HG03045 (cell line): ENCODE results near the gene JUP.
"Not testable (repeated sequence)": the region's sequence is repeated elsewhere in the genome, so short reads cannot be mapped to it uniquely, and the experiment has no call there.

ENCODE experiments used
- ATAC-seq: cut with Tn5 transposase; IDR thresholded peaks from one replicate; pipeline ENCODE4 v1.9.1; 2021; ENCODE audit warnings: mild to moderate bottlenecking, moderate library complexity; ENCODE audit not compliant: unreplicated experiment

Gene JUP

DNA sequence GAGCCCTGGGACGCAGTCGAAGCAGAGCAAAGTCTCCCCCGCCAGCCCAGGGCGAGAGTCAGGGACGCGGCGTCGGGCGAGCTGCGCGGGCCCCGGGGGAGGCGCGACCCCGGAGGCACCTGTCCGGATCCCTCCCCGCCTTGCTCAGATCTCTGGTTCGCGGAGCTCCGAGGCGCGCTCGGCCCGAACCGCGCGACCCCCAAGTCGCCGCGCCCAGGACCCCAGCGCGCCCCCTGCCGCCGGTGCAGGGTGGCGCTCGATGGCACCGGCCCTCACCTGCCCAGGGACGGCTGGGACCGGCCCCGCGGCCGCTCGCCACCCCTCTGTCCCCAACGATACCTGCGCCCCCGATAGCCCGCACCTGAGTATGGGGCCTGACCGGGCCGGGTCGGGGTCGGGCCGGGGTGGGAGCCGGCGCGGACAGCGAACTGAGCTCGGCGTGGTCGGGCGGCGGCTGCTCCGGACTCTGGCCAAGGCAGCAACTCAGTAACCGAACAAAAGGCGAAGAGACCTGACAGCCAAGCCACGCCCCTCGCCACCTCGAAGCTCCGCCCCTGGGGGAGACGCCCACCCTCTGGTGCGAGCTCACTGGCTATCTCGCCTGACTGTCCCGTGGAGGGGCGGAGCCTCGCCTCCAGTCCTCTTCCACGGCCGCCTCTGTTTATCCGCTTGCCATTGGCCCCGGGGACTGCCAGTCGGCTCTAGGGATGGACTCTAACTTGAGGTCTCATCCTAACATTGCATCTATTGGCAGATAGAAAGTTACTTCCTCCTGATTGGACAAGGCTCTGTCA is at the start of gene JUP:
JUP (minus strand) TSS at position 485 of the 794 bp plus-strand sequence. CDS start 14,857 bp downstream, outside the sequence.
- no peak for ATAC-seq

DNA sequence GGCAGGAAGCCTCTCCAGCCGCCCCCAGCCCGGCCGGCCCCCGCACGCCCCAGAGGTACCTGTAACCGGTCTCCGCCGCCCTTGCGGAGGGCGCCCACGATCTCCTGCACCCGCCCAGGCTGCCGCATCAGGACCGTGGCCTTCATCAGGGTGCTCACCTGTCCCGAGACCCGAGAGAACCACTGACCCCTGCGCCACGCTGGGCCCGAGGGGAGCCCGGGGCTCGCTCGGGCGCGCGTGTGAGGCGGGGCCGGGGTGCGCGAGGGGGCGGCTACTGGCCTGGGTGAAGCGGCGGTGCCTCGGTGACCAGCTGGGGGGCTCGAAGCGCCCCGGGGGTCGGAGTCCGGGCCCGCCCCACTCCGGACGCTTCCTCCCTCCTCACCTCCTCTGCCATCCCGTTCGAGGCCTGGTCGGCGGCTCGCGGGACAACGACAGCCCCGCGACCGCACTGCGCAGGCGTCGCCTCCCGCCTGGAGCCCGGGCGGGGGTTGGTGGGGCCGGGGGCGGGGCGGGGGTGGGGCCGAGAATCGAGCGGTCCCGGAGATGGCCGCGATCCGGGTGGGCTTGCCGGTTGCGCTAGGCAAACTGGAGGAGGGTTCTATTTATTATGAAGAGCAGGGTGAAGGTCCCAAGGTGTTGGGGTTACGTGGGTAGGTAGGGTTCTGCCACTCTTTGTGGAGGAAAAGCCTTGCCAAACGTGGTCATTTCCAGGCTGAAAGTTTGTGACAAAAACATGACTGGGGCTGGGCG is 49.5 kb upstream of the JUP start, which contains the start of gene NT5C3B:
NT5C3B (minus strand) TSS at position 433 of the 750 bp plus-strand sequence; CDS start at position 394, 39 bp downstream.
- ATAC-seq = no peak

DNA sequence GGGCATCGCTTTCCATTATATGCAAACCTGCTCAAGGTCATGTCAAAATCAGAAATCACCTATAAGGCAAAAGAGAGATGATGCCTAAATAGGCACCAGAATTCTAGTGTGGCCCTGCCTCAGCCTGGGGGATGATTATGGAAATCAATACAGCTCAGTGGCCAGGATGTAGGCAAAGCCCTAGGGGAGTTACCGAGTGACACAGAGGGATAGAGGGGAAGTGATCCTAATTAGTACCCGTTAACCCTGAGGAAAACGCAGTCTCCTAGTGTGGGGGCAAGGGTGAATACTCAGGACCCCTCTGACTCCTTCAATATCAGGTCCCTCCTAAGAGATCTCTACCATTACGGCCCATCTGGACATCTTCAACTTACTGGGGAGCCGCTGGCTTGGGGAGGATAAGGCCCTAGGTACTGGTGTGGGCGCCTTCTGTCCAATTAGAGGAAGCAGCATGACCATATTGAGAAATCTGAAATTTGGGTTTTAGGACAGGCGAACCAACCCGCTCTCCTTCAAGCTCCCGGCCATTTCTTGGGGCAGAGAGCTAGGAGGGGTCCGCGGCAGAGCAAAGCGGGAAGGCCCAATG is 48.8 kb upstream of the JUP start:
- ATAC-seq = no peak

DNA sequence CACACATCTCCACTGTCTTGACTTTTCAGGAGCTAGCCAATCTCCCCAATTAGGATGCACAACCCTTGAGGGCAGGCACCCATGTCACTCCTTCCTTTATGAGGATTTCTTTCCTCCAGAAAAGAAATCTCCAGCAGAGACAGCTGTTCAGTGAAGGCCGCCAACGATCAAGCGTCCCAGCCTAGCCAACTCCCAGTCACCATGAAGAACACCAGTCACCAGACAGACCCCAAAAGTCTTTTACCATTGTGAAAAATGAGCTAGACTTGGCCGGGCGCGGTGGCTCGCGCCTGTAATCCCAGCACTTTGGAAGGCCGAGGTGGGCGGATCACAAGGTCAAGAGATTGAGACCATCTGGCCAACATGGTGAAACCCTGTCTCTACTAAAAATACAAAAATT is 43.5 kb upstream of the JUP start:
- not testable (repeated sequence) for ATAC-seq

DNA sequence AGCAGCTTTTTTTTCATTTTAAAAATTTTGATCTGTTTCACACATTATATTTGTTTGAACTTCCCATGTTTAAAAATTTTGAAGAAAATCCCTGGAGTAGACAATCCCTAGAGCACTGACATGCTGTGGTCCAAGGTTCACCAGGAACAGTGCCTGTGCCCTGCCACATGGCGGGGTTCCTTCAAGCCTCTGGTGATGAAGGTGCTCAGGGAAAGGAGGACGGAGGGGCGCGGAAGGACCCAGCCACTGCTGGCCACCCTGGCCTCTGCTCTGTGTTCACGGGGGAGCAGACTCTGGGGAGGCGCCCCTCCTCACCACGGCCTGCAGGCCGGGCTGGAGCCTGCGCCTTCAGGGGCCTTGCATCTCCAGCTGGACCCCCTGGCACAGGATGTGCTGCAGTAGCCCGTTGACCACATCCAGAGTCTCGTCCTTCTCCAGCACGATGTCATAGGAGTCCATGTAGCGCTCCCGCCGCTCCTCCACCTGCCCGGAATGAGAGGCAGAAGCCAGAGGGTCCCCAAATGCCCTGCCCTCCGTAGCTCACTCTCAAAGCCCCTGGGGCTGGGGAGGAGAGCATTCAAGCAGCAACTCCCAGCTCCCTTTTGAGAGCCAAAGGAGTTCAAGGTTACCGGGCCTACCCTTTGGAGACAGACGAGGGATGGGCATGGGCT is 38.8 kb upstream of the JUP start:
- ATAC-seq = no peak

DNA sequence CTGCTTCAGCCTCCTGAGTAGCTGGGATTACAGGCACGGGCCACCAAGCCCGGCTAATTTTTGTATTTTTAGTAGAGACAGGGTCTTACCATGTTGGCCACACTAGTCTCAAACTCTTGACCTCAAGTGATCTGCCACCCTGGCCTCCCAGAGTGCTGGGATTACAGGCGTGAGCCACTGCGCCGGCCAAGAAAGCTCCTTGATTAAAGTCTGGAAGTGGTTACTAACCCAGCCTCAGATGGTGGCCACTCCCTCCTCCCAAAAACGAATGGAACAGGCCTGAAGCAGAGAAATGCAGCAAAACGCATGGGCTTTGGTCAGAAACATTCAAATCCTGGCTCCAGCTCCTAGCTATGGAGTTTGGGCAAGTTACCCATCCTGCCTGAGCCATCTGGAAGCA is 37.6 kb upstream of the JUP start:
- ATAC-seq = no peak

DNA sequence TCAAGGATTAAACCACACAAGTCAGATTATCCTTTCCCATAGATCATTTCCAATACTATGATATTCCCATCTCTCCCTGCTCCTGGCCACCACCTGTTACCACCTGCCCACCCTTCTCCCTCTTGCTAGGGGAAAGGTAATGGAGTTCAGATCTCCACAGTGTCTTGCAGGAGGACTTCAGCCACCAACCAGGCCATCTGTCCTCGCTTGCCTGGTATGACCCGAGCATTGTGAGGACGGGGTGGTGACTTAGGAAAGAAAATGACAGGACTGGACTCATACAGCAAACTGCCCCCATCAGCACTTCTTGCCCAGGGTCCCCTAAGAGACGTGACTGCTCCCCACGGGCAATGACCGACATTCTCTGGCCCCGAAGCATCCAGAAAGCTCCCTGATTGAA is 37.1 kb upstream of the JUP start:
- ATAC-seq = no peak

DNA sequence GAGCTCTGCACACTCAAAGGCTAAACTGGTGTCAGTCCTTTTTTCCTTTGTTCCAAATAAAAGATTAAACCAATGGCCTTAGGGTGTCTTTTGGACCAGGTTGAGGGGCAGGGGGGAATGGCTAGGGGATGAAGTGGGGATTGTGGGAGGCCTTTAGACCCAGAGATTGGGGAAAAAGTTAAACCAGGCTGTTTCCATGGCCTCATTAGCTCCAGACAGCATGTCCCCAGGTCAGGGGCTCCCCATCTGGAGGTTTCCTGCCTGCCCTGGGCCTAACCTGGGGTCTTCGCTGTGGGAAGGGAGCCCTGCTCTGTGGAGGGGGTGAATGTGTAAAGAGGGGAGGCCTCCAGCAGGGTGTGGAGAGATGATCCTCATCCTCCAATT is 36.6 kb upstream of the JUP start:
- ATAC-seq = no peak

DNA sequence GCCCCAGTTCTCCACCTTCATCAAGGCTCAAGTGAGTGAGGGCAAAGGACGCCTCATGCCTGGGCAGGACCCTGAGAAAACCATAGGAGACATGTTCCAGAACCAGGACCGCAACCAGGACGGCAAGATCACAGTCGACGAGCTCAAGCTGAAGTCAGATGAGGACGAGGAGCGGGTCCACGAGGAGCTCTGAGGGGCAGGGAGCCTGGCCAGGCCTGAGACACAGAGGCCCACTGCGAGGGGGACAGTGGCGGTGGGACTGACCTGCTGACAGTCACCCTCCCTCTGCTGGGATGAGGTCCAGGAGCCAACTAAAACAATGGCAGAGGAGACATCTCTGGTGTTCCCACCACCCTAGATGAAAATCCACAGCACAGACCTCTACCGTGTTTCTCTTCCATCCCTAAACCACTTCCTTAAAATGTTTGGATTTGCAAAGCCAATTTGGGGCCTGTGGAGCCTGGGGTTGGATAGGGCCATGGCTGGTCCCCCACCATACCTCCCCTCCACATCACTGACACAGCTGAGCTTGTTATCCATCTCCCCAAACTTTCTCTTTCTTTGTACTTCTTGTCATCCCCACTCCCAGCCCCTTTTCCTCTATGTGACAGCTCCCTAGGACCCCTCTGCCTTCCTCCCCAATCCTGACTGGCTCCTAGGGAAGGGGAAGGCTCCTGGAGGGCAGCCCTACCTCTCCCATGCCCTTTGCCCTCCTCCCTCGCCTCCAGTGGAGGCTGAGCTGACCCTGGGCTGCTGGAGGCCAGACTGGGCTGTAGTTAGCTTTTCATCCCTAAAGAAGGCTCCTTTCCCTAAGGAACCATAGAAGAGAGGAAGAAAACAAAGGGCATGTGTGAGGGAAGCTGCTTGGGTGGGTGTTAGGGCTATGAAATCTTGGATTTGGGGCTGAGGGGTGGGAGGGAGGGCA is 36.0 kb upstream of the JUP start:
- no peak for ATAC-seq

DNA sequence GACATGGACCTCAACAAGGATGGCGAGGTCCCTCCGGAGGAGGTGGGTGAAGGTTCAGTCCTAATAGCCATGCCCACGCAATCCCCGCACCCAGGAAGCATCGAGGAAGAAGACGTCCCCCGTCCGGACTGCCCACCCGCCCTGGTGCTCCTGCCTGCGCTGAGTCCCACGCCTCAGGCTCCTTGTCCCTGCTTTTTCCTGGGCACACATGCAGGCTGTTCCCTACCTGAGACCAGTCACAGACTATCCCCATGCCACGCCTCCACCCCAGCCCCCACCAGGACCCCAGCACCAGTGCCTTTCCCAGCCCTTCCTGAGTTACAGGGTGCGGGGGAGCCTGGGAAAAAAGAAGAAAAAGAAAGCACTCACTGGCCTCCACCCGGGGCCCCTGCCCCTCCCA is 35.3 kb upstream of the JUP start:
- ATAC-seq = no peak

DNA sequence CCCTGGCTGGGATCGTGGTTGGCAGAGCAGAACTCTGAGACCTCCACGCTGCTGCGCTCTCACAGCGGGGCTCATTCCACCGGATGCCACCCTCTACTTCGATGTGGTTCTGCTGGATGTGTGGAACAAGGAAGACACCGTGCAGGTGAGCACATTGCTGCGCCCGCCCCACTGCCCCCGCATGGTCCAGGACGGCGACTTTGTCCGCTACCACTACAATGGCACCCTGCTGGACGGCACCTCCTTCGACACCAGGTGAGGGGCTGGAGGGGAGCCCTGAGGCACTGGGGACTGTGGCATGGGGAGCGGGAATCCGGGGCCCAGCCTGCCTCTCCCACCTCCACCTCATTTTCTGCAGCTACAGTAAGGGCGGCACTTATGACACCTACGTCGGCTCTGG is 31.5 kb upstream of the JUP start:
- ATAC-seq = no peak

DNA sequence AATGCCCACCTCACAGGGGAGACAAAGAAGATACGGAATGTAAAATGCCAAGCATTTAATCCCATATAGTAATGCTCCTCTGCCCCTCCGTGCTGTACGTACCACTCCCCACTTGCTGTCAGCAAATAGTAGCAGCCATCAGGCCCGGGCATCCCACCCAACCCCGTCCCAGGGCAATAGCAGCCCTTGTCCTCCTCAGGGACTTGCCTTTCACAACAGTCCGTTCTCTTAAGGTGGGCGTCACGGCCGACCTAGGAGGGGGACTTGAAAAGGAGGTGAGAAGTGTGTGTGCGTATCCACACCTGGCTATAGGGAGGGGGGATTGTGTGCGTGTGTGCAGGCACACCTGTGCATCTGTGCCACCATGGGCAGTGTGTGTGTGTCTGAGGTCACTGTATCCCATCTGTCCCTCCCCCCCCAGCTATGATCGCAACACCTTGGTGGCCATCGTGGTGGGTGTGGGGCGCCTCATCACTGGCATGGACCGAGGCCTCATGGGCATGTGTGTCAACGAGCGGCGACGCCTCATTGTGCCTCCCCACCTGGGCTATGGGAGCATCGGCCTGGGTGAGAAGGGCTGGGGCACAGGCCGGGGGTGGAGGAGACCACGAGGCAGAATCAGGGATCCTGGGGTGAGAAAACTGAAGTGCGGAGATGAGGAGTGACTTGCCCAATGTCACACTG is 30.3 kb upstream of the JUP start:
- ATAC-seq = no peak

DNA sequence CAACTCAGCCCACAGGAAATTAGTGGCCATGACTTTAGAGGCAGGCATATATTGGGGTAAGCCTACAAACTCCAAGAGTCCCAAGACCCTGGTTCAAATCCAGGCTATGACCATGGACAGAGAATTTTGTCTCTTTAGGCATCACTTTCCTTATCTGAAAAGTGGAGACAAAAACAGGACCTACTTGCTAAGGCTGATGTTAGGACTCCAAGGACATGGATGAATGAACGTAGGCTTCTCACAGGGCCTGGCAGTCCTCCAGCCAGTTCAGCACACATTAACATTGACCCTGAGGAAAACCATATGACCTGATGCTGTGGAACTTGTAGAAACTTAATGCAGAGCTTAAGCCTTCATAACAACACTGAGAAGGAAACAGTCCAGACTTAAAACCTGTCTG is 27.7 kb upstream of the JUP start:
- ATAC-seq = no peak

DNA sequence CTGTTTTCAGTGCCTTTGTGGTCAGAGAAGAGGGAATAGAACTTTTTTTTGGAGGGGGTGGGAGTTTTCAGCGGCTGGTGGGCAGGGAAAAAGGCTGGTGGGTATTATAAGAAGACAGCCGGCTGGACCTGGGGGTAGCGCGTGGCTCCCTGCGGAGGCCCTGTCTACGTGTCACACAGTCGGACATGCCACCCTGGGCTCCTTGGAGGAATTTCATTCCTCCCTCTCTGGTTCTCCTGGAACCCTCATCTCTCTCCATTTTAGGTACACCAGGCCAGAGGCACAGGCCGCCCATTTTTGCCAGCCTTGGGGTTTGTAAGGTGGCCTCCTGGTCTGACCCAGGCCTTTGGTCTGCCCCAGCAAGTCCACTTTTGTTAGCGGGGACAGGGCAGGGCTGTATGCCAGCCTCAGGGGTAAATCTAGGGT is 27.2 kb upstream of the JUP start:
- no peak for ATAC-seq

DNA sequence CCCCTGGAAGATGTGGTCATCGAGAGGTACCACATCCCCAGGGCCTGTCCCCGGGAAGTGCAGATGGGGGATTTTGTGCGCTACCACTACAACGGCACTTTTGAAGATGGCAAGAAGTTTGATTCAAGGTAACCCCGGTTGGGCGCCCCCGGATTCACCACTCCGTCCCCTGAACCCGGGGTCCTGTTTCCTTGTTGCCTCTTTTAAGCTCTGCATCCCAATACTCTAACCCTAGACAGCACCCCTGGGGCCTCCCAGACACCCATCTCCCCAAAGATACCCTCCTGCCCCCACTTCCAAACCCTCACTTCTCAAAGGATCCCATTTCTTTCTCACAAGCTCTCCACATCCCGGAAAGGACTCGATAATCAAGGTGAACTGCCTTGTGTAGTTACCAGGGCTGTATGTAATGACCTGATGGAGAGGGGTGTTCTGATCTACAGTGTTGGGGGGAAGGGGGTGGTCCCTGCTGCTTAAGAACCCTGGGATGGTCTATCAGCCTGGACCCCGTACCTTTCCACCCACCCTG is 26.7 kb upstream of the JUP start:
- ATAC-seq = no peak

DNA sequence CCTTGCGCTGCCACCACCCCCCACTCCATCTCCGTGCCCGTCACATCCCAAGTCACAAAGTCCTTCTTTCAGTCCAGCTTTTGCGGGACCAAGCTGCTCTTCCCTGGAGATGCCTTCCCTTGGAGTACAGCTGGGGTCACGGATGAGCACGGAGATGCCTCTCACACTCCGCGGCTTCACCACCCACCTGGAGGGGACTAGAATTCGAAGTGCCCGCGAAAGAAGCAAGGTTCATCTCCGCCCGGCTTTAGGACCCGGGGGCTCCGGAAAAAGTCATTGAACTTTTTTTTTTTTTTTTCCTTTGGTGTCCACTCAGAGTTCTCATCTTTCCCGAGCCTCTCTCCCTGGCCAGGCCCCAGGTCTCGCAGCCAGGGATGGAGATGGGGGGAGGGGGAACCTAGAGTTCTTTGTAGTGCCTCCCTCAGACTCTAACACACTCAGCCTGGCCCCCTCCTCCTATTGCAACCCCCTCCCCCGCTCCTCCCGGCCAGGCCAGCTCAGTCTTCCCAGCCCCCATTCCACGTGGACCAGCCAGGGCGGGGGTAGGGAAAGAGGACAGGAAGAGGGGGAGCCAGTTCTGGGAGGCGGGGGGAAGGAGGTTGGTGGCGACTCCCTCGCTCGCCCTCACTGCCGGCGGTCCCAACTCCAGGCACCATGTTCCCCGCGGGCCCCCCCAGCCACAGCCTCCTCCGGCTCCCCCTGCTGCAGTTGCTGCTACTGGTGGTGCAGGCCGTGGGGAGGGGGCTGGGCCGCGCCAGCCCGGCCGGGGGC is 26.1 kb upstream of the JUP start, which contains the start of gene FKBP10:
FKBP10 (plus strand) TSS at position 624 of the 771 bp plus-strand sequence; CDS start at position 655, 31 bp downstream.
- no peak for ATAC-seq

DNA sequence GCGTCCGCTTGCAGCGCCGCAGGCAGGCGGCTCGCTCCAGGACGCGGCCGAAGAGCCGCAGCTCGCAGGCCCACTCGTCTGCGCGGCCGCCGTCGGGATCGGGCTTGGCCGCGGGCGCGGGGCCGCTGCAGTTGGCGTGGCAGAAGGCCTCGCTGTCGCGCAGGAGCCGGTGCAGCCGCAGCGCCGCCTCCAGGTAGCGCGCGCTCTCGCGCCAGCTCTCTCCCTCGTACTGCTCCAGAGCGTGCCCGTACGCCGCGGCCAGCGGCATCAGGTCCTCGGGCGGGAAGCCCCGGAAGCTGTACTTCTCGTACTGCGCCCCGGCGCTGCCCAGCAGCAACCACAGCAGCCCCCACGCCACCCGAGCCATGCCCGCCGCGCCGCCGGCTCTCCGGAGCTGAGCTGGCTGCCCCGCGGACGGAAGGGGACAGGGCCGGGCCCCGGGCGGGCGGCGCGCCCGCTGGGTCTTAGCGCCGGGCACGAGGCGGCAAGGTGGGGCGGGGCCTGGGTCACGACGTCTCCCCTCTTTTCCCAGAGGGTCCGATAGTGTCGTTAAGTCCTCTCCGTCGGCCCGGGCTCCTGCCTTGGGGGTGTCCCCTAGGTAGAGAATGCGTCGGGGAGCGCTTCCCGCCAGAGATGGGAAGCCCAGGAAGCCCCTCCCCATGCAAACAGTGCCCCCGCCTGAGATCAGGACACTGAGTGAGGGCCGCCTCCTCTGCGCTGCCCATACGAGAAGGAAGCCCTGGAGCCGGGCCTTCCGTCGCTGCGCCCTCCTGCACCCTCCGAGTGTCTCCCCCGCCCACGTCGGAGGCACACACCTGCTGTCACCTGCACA is 25.3 kb upstream of the JUP start, which contains the start of gene P3H4:
P3H4 (minus strand) TSS at position 401 of the 832 bp plus-strand sequence; CDS start at position 367, 34 bp downstream.
- ATAC-seq = peak; percentile 59
